Measurements from ENCODE around the gene PAM.

DNA sequence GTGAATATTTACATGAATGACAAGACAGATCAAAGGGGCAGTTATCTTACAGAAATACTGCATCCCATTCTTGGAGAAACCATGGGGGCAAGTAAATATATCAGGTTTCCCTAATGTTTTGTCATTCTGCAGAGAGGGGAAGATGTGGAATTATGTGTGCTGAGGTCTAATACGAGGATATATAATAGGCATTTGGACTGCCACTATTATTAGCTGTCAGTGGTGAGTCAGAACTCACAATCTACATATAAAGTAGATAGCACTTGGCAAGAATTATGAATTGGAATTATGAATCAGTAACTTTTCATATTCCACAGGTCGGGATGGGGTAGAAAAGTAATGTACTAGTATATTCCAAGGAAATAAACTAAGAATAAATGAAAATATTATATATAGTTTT, 243.1 kb downstream of the PAM start:
- no peak for TF ChIP-seq POLR2AphosphoS5 (IDR thresholded peaks at IDR 0.05)
- TF ChIP-seq POLR2A (IDR thresholded peaks at IDR 0.05): no peak
- TF ChIP-seq, protein P1, sequence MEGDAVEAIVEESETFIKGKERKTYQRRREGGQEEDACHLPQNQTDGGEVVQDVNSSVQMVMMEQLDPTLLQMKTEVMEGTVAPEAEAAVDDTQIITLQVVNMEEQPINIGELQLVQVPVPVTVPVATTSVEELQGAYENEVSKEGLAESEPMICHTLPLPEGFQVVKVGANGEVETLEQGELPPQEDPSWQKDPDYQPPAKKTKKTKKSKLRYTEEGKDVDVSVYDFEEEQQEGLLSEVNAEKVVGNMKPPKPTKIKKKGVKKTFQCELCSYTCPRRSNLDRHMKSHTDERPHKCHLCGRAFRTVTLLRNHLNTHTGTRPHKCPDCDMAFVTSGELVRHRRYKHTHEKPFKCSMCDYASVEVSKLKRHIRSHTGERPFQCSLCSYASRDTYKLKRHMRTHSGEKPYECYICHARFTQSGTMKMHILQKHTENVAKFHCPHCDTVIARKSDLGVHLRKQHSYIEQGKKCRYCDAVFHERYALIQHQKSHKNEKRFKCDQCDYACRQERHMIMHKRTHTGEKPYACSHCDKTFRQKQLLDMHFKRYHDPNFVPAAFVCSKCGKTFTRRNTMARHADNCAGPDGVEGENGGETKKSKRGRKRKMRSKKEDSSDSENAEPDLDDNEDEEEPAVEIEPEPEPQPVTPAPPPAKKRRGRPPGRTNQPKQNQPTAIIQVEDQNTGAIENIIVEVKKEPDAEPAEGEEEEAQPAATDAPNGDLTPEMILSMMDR (IDR thresholded peaks at IDR 0.05): no peak

All from prostate gland (tissue), 2 donors.